Measurements from ENCODE around the gene PSMD1. TPM values are rescaled to one million over a fixed set of nuclear protein-coding genes. Genes with fewer than 3 reads are reported as not detected.

PSMD1 gene
- total RNA-seq, 1 experiment from 2014 or later, result 167 TPM

GRCh38 chr2:231039821-231040364 lies 16.8 kb upstream of the PSMD1 start:
- H3K4me1 ChIP-seq, result peaks cover under 1% of the 10 kb centered on the region; the same call in 1 of the 2 replicates
- no peak overlapping the region for H3K27ac ChIP-seq
- H3K27me3 ChIP-seq, result 0 out of 2 replicates have a peak, but pooled peaks cover 9% of the 10 kb centered on the region
- no peak overlapping the region for H3K4me3 ChIP-seq
- no peak for DNase-seq
- H3K9me3 ChIP-seq (replicated peaks), result no peaks in the 10 kb centered on the region
- H3K36me3 ChIP-seq, result no peaks in the 10 kb centered on the region

- no peaks in the 10 kb centered on the region for H3K4me1 ChIP-seq
- no peaks in the 10 kb centered on the region for H3K36me3 ChIP-seq
- DNase-seq, result no peak
- H3K27ac ChIP-seq, result no peak overlapping the region
- 0 out of 2 replicates have a peak, but pooled peaks cover 4% of the 10 kb centered on the region for H3K27me3 ChIP-seq
- H3K4me3 ChIP-seq, result no peak overlapping the region
- H3K9me3 ChIP-seq (replicated peaks), result no peaks in the 10 kb centered on the region
These were observed 15.5 kb upstream of the PSMD1 start for GRCh38 chr2:231041061-231041689.

- Histone ChIP-seq H3K9me3 (replicated peaks) (no peaks in the 10 kb centered on the region), H3K36me3 (no peaks in the 10 kb centered on the region), H3K4me3 (no peak overlapping the region), H3K27me3 (peaks cover 11% of the 10 kb centered on the region; the same call in 1 of the 2 replicates), H3K27ac (no peak overlapping the region), H3K4me1 (no peaks in the 10 kb centered on the region)
- DNase-seq, result no peak
These were observed 12.9 kb upstream of the PSMD1 start for GRCh38 chr2:231043796-231044195.

GRCh38 chr2:231046916-231047273 lies 9.8 kb upstream of the PSMD1 start:
- no peaks in the 10 kb centered on the region for H3K4me1 ChIP-seq
- no peak for DNase-seq

GRCh38 chr2:231047274-231047922 lies 9.3 kb upstream of the PSMD1 start:
- no peak overlapping the region for H3K4me3 ChIP-seq
- H3K27ac ChIP-seq, result no peak overlapping the region
- no peaks in the 10 kb centered on the region for H3K9me3 ChIP-seq (replicated peaks)
- no peaks in the 10 kb centered on the region for H3K4me1 ChIP-seq
- DNase-seq, result peak in 1 of 2 experiments; percentile 58
- no peaks in the 10 kb centered on the region for H3K36me3 ChIP-seq
- peaks cover 31% of the 10 kb centered on the region for H3K27me3 ChIP-seq

More at GRCh38 chr2:231046916-231047273, 9.8 kb upstream of the PSMD1 start:
- no peak overlapping the region for H3K4me3 ChIP-seq
- no peak overlapping the region for H3K27ac ChIP-seq
- H3K27me3 ChIP-seq, result peaks cover 28% of the 10 kb centered on the region
- no peaks in the 10 kb centered on the region for H3K36me3 ChIP-seq
- no peaks in the 10 kb centered on the region for H3K9me3 ChIP-seq (replicated peaks)

GRCh38 chr2:231047923-231048915 lies 8.4 kb upstream of the PSMD1 start:
- Histone ChIP-seq H3K27ac (no peak overlapping the region), H3K36me3 (no peaks in the 10 kb centered on the region), H3K9me3 (replicated peaks) (no peaks in the 10 kb centered on the region), H3K27me3 (peaks cover 32% of the 10 kb centered on the region), H3K4me1 (no peaks in the 10 kb centered on the region), H3K4me3 (no peak overlapping the region)
- DNase-seq, result no peak

GRCh38 chr2:231049286-231050017 lies 7.2 kb upstream of the PSMD1 start:
- Histone ChIP-seq H3K27me3 (peaks cover 32% of the 10 kb centered on the region), H3K36me3 (no peaks in the 10 kb centered on the region), H3K9me3 (replicated peaks) (no peaks in the 10 kb centered on the region), H3K27ac (no peak overlapping the region), H3K4me3 (no peak overlapping the region), H3K4me1 (no peaks in the 10 kb centered on the region)
- DNase-seq, result no peak

- DNase-seq, result no peak
- no peaks in the 10 kb centered on the region for H3K36me3 ChIP-seq
- no peaks in the 10 kb centered on the region for H3K9me3 ChIP-seq (replicated peaks)
- H3K4me1 ChIP-seq, result no peaks in the 10 kb centered on the region
- H3K27me3 ChIP-seq, result peaks cover 32% of the 10 kb centered on the region
- H3K4me3 ChIP-seq, result no peak overlapping the region
- no peak overlapping the region for H3K27ac ChIP-seq
These were observed 6.4 kb upstream of the PSMD1 start for GRCh38 chr2:231050018-231050901.

GRCh38 chr2:231051116-231051515 lies 5.6 kb upstream of the PSMD1 start:
- no peak for DNase-seq
- H3K9me3 ChIP-seq (replicated peaks), result no peaks in the 10 kb centered on the region
- no peaks in the 10 kb centered on the region for H3K36me3 ChIP-seq
- H3K27ac ChIP-seq, result no peak overlapping the region
- no peaks in the 10 kb centered on the region for H3K4me1 ChIP-seq
- H3K4me3 ChIP-seq, result no peak overlapping the region
- H3K27me3 ChIP-seq, result peaks cover 32% of the 10 kb centered on the region

- DNase-seq, result peak; percentile 82 to 91
- H3K27me3 ChIP-seq, result peaks cover 29% of the 10 kb centered on the region
- peak overlapping the region; percentile 54 for H3K4me3 ChIP-seq
- no peaks in the 10 kb centered on the region for H3K36me3 ChIP-seq
- H3K9me3 ChIP-seq (replicated peaks), result no peaks in the 10 kb centered on the region
- no peak overlapping the region for H3K27ac ChIP-seq
- H3K4me1 ChIP-seq, result no peaks in the 10 kb centered on the region
These were observed 3.9 kb upstream of the PSMD1 start for GRCh38 chr2:231052494-231053451.

GRCh38 chr2:231053846-231054245 lies 2.8 kb upstream of the PSMD1 start:
- Histone ChIP-seq H3K4me1 (peaks cover 3% of the 10 kb centered on the region; the same call in 1 of the 2 replicates), H3K27me3 (peaks cover 21% of the 10 kb centered on the region), H3K27ac (no peak overlapping the region), H3K36me3 (0 out of 2 replicates have a peak, but pooled peaks cover 3% of the 10 kb centered on the region), H3K9me3 (replicated peaks) (no peaks in the 10 kb centered on the region), H3K4me3 (no peak overlapping the region)
- DNase-seq, result no peak

GRCh38 chr2:231057590-231057989 lies 923 bp downstream of the PSMD1 start:
- Histone ChIP-seq H3K36me3 (peaks cover 22% of the 10 kb centered on the region), H3K4me3 (peak overlapping the region; percentile 96), H3K9me3 (replicated peaks) (no peaks in the 10 kb centered on the region), H3K27ac (peak overlapping the region; percentile 98), H3K4me1 (peaks cover 9% of the 10 kb centered on the region), H3K27me3 (no peaks in the 10 kb centered on the region)
- DNase-seq, result no peak
